HCT116 (cell line): ENCODE measurements around the gene POLA2. TPM values are rescaled to one million over a fixed set of nuclear protein-coding genes. Genes with fewer than 3 reads are reported as not detected.
A peak's percentile ranks its signal among the peaks of the same experiment; 100 is the strongest.

Experiments
- ATAC-seq: fragments of 200-7000 bp; cut with Tn5 transposase; 2 replicates; pipeline ENCODE4 v1.9.1; 2020; ENCODE audit warnings: mild to moderate bottlenecking, moderate library complexity
- BruUV-seq: library from RNA; stranded (reverse); fragments of 400-500 nt; replicated peaks from 2 replicates; lab custom pipeline; 2021; lab: Mats Ljungman, UMichigan
- CTCF ChIA-PET: fragments of 300-600 bp; sonication (Branson Sonifier 250); formaldehyde crosslinking; loops from one replicate; lab custom pipeline; 2021; ENCODE audit warnings: antibody characterized with exemption; lab: Charles Lee
- POLR2A ChIA-PET: fragments of 300-600, 350-600 bp; sonication (Branson Sonifier 250); formaldehyde crosslinking; loops from one replicate; lab custom pipeline; 2021; ENCODE audit warnings: antibody characterized with exemption; lab: Charles Lee
- RAD21 ChIA-PET, 2 experiments: fragments of 300-600 bp; sonication (Branson Sonifier 250); formaldehyde crosslinking; loops; one replicate each; lab custom pipeline; 2023; ENCODE audit warnings: low total read pairs in 2 of 2; ENCODE audit not compliant: uncharacterized antibody in 2 of 2, unreplicated experiment in 2 of 2, low non-redundant PET in 1 of 2; lab: Charles Lee
- DNase-seq: peaks from one replicate; pipeline ENCODE4 v3.0.0-alpha.2; 2010; ENCODE audit warnings: low read depth, low spot score
- H2AFZ ChIP-seq: fragments of 200-600 bp; shearing (Covaris generic), sonication (generic); 2 replicates; pipeline ENCODE4 v1.6.1; 2017; ENCODE audit warnings: low read depth, mixed run types, mixed read lengths, antibody characterized with exemption, low read length; ENCODE audit not compliant: poor library complexity, severe bottlenecking
- H3K27ac ChIP-seq: 2 replicates; pipeline ENCODE4 v1.5.1; 2012; ENCODE audit warnings: low read depth, low read length
- H3K27me3 ChIP-seq: fragments of 200-600 bp; sonication (generic); 2 replicates; pipeline ENCODE4 v1.6.1; 2016; ENCODE audit warnings: mixed run types, low read length, mixed read lengths; ENCODE audit not compliant: insufficient read depth
- H3K36me3 ChIP-seq, 2 experiments: fragments of 200-500 bp in 1 of 2; fragments of 200-600 bp in 1 of 2; sonication (Bioruptor generic) in 1 of 2; sonication (generic) in 1 of 2; 2 replicates each; pipeline versions ENCODE4 v1.5.1 to v1.6.1; 2014 to 2016; ENCODE audit warnings: low read length in 2 of 2, inconsistent platforms in 1 of 2, mixed read lengths in 1 of 2, mixed run types in 1 of 2; ENCODE audit not compliant: insufficient read depth in 2 of 2, control insufficient read depth in 1 of 2
- H3K4me1 ChIP-seq, 2 experiments: fragments of 200-600 bp in 1 of 2; sonication (generic) in 1 of 2; 2 replicates each; pipeline versions ENCODE4 v1.5.1 to v1.6.1; 2012 to 2017; ENCODE audit warnings: low read length in 2 of 2, inconsistent platforms in 1 of 2, mild to moderate bottlenecking in 1 of 2, mixed read lengths in 1 of 2, mixed run types in 1 of 2, moderate library complexity in 1 of 2; ENCODE audit not compliant: insufficient read depth in 2 of 2, control insufficient read depth in 1 of 2
- H3K4me2 ChIP-seq: fragments of 200-600 bp; sonication (generic); 2 replicates; pipeline ENCODE4 v1.6.1; 2017; ENCODE audit warnings: mixed run types, low read length, mixed read lengths
- H3K4me3 ChIP-seq, 2 experiments: fragments of 200-600 bp in 1 of 2; sonication (generic) in 1 of 2; replicated peaks in 1 of 2; 2 replicates each; pipeline ENCODE4 v1.5.1; 2011 to 2016; ENCODE audit warnings: low read length in 2 of 2, control low read depth in 1 of 2, low read depth in 1 of 2, mild to moderate bottlenecking in 1 of 2, mixed read lengths in 1 of 2, mixed run types in 1 of 2
- H3K79me2 ChIP-seq: fragments of 200-600 bp; sonication (generic); 2 replicates; pipeline ENCODE4 v1.6.1; 2017; ENCODE audit warnings: mild to moderate bottlenecking, mixed run types, low read length, moderate library complexity, mixed read lengths; ENCODE audit not compliant: insufficient read depth
- H3K9ac ChIP-seq: fragments of 200-600 bp; sonication (generic); 2 replicates; pipeline ENCODE4 v1.6.1; 2016; ENCODE audit warnings: low read length, mixed read lengths
- H3K9me2 ChIP-seq: fragments of 200-600 bp; sonication (generic), shearing (Covaris generic); 2 replicates; pipeline ENCODE4 v1.6.1; 2017; ENCODE audit warnings: mixed run types, mild to moderate bottlenecking, moderate library complexity; ENCODE audit not compliant: insufficient read depth
- H3K9me3 ChIP-seq, 2 experiments: fragments of 200-500 bp in 1 of 2; fragments of 200-600 bp in 1 of 2; sonication (Bioruptor generic) in 1 of 2; sonication (generic) in 1 of 2; 2 replicates each; pipeline ENCODE4 v1.6.1; 2014 to 2017; ENCODE audit warnings: low read length in 2 of 2, mixed read lengths in 2 of 2, inconsistent platforms in 1 of 2, low read depth in 1 of 2, mild to moderate bottlenecking in 1 of 2, mixed run types in 1 of 2, moderate library complexity in 1 of 2; ENCODE audit not compliant: control insufficient read depth in 1 of 2, insufficient read depth in 1 of 2
- H4K20me1 ChIP-seq: fragments of 200-600 bp; sonication (generic), shearing (Covaris generic); 2 replicates; pipeline ENCODE4 v1.6.1; 2017; ENCODE audit warnings: mixed run types, mild to moderate bottlenecking, moderate library complexity; ENCODE audit not compliant: insufficient read depth
- EGR1 ChIP-seq: IDR thresholded peaks from 2 replicates; pipeline ENCODE4 v1.6.1; 2012; ENCODE audit warnings: low read depth
- ELF1 ChIP-seq: IDR thresholded peaks from 2 replicates; pipeline ENCODE4 v1.6.1; 2012; ENCODE audit warnings: low read depth, borderline replicate concordance
- EZH2 ChIP-seq: fragments of 200-600 bp; sonication (generic); IDR thresholded peaks from 2 replicates; pipeline ENCODE4 v1.6.1; 2017; ENCODE audit warnings: antibody characterized with exemption, mixed run types
- EZH2phosphoT487 ChIP-seq: fragments of 200-600 bp; IDR thresholded peaks from 2 replicates; pipeline ENCODE4 v1.6.1; 2018; ENCODE audit warnings: antibody characterized with exemption, borderline replicate concordance
- FOSL1 ChIP-seq: IDR thresholded peaks from 2 replicates; pipeline ENCODE4 v1.6.1; 2012; ENCODE audit warnings: low read depth
- JUND ChIP-seq: IDR thresholded peaks from 2 replicates; pipeline ENCODE4 v1.6.1; 2012
- POLR2AphosphoS5 ChIP-seq: IDR thresholded peaks from 2 replicates; pipeline ENCODE4 v1.6.1; 2011; ENCODE audit warnings: mild to moderate bottlenecking, low read depth, low read length, moderate library complexity
- RAD21 ChIP-seq: IDR thresholded peaks from 2 replicates; pipeline ENCODE4 v1.6.1; 2012; ENCODE audit warnings: low read depth, mild to moderate bottlenecking
- SIN3A ChIP-seq: IDR thresholded peaks from 2 replicates; pipeline ENCODE4 v1.6.1; 2012; ENCODE audit warnings: low read depth
- SP1 ChIP-seq: IDR thresholded peaks from 2 replicates; pipeline ENCODE4 v1.6.1; 2012; ENCODE audit warnings: low read depth
- SRF ChIP-seq: IDR thresholded peaks from 2 replicates; pipeline ENCODE4 v1.6.1; 2012; ENCODE audit warnings: low read depth
- YY1 ChIP-seq: IDR thresholded peaks from 2 replicates; pipeline ENCODE4 v1.6.1; 2011; ENCODE audit warnings: low read length, low read depth, moderate library complexity, mild to moderate bottlenecking; ENCODE audit not compliant: insufficient replicate concordance; ENCODE audit errors: extremely low read depth
- ZFX ChIP-seq: fragments of 450-650 bp; IDR thresholded peaks from 2 replicates; pipeline ENCODE4 v1.6.1; 2017
- ZNF274 ChIP-seq: fragments of 200-500 bp; sonication (Bioruptor generic); IDR thresholded peaks from 2 replicates; pipeline ENCODE4 v1.6.1; 2014; ENCODE audit warnings: mild to moderate bottlenecking, low read depth, low read length, inconsistent platforms
- intact Hi-C: fragments of 100-400 bp; cut with micrococcal nuclease; formaldehyde crosslinking; loops from 2 replicates; pipeline ENCODE4 v1.10.0; 2022
- total RNA-seq: library from RNA; stranded (reverse); gene quantifications from one replicate; pipeline ENCODE4 v1.2.1, GENCODE V29; 2021; ENCODE audit not compliant: unreplicated experiment
- TF ChIP-seq, protein P1 (sequence below), 3 experiments: fragments of 200-600 bp in 1 of 3; sonication (generic) in 1 of 3; IDR thresholded peaks in 2 of 3; conservative IDR thresholded peaks in 1 of 3; 2 replicates each; pipeline ENCODE4 v1.5.1; 2012 to 2017; ENCODE audit warnings: low read depth in 2 of 3, low read length in 2 of 3, antibody characterized with exemption in 1 of 3, borderline replicate concordance in 1 of 3, control low read depth in 1 of 3, mild to moderate bottlenecking in 1 of 3, mixed read lengths in 1 of 3, mixed run types in 1 of 3, moderate library complexity in 1 of 3; ENCODE audit not compliant: insufficient read depth in 1 of 3
- TF ChIP-seq, protein P2 (sequence below): IDR thresholded peaks from 2 replicates; pipeline ENCODE4 v1.6.1; 2012; ENCODE audit warnings: low read depth
- TF ChIP-seq, protein P3 (sequence below): IDR thresholded peaks from 2 replicates; pipeline ENCODE4 v1.6.1; 2012

The POLA2 gene
- total RNA-seq, 1 experiment from 2014 or later: 20.0 TPM

DNA sequence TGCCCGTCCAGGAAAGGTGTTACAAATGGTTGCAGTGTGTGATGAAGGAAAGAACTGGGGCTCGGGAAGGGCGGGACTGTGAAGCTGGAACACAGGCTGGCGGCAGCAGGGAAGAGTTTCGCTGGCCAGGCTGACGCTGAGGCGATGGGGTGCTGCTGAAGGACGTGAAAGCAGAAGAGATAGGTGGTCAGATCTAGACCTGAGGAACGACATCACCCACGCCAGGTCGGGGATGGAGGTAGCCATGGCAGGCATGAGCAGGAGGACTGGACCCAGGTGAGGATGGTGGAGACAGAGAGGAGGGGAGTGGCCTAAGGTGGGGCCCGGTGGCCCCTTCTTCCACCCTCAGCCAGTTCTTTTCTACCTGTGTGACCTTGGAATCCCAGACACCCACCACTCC lies 62.1 kb downstream of the POLA2 start:
- H3K4me3 ChIP-seq: no peak overlapping the region
- BruUV-seq: no TSS peak
- RAD21 ChIA-PET: no interaction called here
- TF ChIP-seq, protein P1, sequence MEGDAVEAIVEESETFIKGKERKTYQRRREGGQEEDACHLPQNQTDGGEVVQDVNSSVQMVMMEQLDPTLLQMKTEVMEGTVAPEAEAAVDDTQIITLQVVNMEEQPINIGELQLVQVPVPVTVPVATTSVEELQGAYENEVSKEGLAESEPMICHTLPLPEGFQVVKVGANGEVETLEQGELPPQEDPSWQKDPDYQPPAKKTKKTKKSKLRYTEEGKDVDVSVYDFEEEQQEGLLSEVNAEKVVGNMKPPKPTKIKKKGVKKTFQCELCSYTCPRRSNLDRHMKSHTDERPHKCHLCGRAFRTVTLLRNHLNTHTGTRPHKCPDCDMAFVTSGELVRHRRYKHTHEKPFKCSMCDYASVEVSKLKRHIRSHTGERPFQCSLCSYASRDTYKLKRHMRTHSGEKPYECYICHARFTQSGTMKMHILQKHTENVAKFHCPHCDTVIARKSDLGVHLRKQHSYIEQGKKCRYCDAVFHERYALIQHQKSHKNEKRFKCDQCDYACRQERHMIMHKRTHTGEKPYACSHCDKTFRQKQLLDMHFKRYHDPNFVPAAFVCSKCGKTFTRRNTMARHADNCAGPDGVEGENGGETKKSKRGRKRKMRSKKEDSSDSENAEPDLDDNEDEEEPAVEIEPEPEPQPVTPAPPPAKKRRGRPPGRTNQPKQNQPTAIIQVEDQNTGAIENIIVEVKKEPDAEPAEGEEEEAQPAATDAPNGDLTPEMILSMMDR (IDR thresholded peaks at IDR 0.05 in 2 of 3, conservative IDR thresholded peaks at IDR 0.05 in 1 of 3; ENCODE audit: borderline replicate concordance in 1 of 3, insufficient read depth in 1 of 3, low read depth in 2 of 3, low read length in 2 of 3): no peak
- TF ChIP-seq SRF: no peak
- TF ChIP-seq EZH2phosphoT487: no peak
- no peak for TF ChIP-seq YY1
- TF ChIP-seq ZFX: no peak
- no peak for TF ChIP-seq ELF1
- TF ChIP-seq EZH2: no peak
- TF ChIP-seq SIN3A: no peak
- TF ChIP-seq, protein P2, sequence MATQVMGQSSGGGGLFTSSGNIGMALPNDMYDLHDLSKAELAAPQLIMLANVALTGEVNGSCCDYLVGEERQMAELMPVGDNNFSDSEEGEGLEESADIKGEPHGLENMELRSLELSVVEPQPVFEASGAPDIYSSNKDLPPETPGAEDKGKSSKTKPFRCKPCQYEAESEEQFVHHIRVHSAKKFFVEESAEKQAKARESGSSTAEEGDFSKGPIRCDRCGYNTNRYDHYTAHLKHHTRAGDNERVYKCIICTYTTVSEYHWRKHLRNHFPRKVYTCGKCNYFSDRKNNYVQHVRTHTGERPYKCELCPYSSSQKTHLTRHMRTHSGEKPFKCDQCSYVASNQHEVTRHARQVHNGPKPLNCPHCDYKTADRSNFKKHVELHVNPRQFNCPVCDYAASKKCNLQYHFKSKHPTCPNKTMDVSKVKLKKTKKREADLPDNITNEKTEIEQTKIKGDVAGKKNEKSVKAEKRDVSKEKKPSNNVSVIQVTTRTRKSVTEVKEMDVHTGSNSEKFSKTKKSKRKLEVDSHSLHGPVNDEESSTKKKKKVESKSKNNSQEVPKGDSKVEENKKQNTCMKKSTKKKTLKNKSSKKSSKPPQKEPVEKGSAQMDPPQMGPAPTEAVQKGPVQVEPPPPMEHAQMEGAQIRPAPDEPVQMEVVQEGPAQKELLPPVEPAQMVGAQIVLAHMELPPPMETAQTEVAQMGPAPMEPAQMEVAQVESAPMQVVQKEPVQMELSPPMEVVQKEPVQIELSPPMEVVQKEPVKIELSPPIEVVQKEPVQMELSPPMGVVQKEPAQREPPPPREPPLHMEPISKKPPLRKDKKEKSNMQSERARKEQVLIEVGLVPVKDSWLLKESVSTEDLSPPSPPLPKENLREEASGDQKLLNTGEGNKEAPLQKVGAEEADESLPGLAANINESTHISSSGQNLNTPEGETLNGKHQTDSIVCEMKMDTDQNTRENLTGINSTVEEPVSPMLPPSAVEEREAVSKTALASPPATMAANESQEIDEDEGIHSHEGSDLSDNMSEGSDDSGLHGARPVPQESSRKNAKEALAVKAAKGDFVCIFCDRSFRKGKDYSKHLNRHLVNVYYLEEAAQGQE: no peak
- peak; percentile 37; the same call in 1 of the 2 replicates for TF ChIP-seq JUND
- TF ChIP-seq RAD21: no peak
- TF ChIP-seq ZNF274: no peak
- TF ChIP-seq, protein P3, sequence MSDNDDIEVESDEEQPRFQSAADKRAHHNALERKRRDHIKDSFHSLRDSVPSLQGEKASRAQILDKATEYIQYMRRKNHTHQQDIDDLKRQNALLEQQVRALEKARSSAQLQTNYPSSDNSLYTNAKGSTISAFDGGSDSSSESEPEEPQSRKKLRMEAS: no peak
- no peak for TF ChIP-seq FOSL1
- TF ChIP-seq EGR1: no peak
- TF ChIP-seq POLR2AphosphoS5: peak; percentile 60
- no peak for TF ChIP-seq SP1
- H2AFZ ChIP-seq: no peak overlapping the region
- POLR2A ChIA-PET: no interaction called here
- no peaks in the 10 kb centered on the region; a peak in 1 of 4 replicates for H3K4me1 ChIP-seq
- H3K4me2 ChIP-seq: no peak overlapping the region
- no peak overlapping the region for H3K9ac ChIP-seq
- intact Hi-C loops: no loop called here
- H3K27ac ChIP-seq: no peak overlapping the region
- no peaks in the 10 kb centered on the region for H3K9me2 ChIP-seq
- no peaks in the 10 kb centered on the region for H3K9me3 ChIP-seq
- peaks cover 31% of the 10 kb centered on the region for H3K79me2 ChIP-seq
- ATAC-seq (peak; percentile 58), DNase-seq (no peak)
- no peaks in the 10 kb centered on the region for H4K20me1 ChIP-seq
- peaks cover 12 to 25% of the 10 kb centered on the region in 2 experiments; a peak in 3 of 4 replicates for H3K36me3 ChIP-seq
- H3K27me3 ChIP-seq: no peaks in the 10 kb centered on the region
- CTCF ChIA-PET: no interaction called here
